IPS DF 6.9 (cell line): ENCODE data around the gene SMOC1.
"Not testable (repeated sequence)": the region's sequence is repeated elsewhere in the genome, so short reads cannot be mapped to it uniquely, and the experiment has no call there.

ENCODE experiments used
- DNase-seq: peaks from one replicate; pipeline ENCODE4 v3.0.0-alpha.2; 2013; ENCODE audit warnings: low read depth, low spot score
- H3K27ac ChIP-seq: one replicate; pipeline ENCODE4 v1.5.1; 2013; ENCODE audit warnings: low read length, control low read depth
- H3K27me3 ChIP-seq: 2 replicates; pipeline ENCODE4 v1.6.1; 2013; ENCODE audit warnings: mild to moderate bottlenecking, low read length; ENCODE audit not compliant: control insufficient read depth, insufficient read depth
- H3K36me3 ChIP-seq: 2 replicates; pipeline ENCODE4 v1.6.1; 2013; ENCODE audit warnings: low read length; ENCODE audit not compliant: control insufficient read depth, insufficient read depth
- H3K4me1 ChIP-seq: 2 replicates; pipeline ENCODE4 v1.6.1; 2013; ENCODE audit warnings: low read length; ENCODE audit not compliant: control insufficient read depth, insufficient read depth
- H3K4me3 ChIP-seq: 2 replicates; pipeline ENCODE4 v1.5.1; 2013; ENCODE audit warnings: mild to moderate bottlenecking, low read length
- H3K9me3 ChIP-seq: 2 replicates; pipeline ENCODE4 v1.6.1; 2013; ENCODE audit warnings: low read length, inconsistent platforms; ENCODE audit not compliant: control insufficient read depth, insufficient read depth
- WGBS: extraction: QIAGEN DNeasy Blood & Tissue Kit; methylation state at CpG from one replicate; pipeline ENCODE4 v1.1.7; 2013; ENCODE audit warnings: mixed read lengths, missing lambda C conversion rate; ENCODE audit not compliant: insufficient read length, insufficient coverage; 5-methylcytosine and 5-hydroxymethylcytosine counted together

Gene SMOC1

DNA sequence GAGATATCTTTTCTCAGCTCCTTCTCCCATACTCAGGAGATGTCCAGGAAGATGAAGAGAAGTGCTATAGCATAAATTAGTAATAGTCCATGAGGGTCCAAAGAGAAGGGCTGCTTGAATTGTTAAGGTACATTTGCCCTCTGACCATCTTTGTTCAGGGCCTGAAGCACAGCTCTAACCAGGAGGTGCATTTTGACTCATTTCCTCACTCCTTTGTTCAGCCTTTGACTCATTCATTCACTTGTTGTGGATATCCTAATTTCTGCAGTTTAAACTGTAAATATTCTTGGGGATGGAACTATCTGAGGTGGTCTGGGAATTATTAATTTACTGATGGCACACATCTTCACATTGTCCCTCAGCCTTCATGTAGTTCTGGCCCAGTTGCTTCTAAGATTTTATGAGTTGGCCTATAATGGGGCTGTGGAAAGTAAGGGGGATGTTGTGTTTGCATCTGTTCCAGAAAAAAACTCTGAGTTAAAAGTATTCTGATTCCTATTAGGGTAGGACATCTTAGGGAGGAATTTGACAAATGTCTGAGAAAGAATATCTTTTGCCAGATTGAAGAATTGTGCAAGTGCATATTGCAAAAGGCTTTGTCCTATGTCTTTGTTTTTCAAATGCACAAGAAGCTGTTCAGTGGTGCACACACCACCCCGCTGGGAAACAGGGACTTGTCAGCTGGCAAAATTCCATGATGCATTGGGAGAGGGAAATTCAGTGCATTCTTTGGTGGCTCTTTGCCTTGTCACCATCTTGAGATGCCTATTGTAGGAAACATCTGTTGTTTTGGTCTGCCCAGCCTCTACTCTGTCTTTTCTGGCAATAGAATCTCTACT, 22.1 kb downstream of the SMOC1 start:
- no CpG with 5 or more reads among the region's 1 CpG for WGBS
- no peaks in the 10 kb centered on the region for H3K36me3 ChIP-seq
- no peaks in the 10 kb centered on the region for H3K4me1 ChIP-seq
- no peak overlapping the region for H3K27ac ChIP-seq
- H3K9me3 ChIP-seq: no peaks in the 10 kb centered on the region
- no peak for DNase-seq
- H3K27me3 ChIP-seq: no peaks in the 10 kb centered on the region
- no peak overlapping the region for H3K4me3 ChIP-seq

DNA sequence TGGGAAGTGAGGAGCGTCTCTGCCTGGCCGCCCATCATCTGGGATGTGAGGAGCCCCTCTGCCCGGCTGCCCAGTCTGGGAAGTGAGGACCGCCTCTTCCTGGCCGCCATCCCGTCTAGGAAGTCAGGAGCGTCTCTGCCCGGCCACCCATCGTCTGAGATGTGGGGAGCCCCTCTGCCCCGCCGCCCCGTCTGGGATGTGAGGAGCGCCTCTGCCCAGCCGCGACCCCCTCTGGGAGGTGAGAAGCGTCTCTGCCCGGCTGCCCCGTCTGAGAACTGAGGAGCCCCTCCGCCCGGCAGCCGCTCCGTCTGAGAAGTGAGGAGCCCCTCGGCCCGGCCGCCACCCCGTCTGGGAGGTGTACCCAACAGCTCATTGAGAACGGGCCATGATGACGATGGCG, 23.8 kb downstream of the SMOC1 start:
- not testable (repeated sequence) for H3K27me3 ChIP-seq, H3K9me3 ChIP-seq, H3K27ac ChIP-seq, H3K36me3 ChIP-seq, H3K4me3 ChIP-seq, H3K4me1 ChIP-seq, DNase-seq
- no CpG with 5 or more reads among the region's 29 CpGs for WGBS

DNA sequence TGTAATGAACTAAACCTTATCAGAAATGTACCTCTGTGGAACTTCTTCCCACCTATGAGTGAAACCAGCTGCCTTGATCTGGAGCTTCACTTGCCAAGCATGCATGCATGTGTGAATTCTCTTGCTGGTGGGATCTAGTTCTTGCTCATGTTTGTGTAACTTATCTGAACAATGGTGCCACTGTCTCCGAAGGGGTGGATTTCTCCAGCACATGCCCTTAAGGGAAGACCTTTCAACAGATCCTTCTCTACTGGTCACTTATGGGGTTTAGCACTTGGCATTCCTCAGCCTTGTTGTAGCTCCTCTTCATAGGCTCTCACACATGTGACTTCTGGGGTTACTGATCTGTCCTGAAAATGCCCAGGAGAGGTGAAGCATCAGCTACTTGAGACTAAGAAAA, 25.0 kb downstream of the SMOC1 start:
- no CpG with 5 or more reads among the region's 1 CpG for WGBS
- H3K4me1 ChIP-seq: no peaks in the 10 kb centered on the region

DNA sequence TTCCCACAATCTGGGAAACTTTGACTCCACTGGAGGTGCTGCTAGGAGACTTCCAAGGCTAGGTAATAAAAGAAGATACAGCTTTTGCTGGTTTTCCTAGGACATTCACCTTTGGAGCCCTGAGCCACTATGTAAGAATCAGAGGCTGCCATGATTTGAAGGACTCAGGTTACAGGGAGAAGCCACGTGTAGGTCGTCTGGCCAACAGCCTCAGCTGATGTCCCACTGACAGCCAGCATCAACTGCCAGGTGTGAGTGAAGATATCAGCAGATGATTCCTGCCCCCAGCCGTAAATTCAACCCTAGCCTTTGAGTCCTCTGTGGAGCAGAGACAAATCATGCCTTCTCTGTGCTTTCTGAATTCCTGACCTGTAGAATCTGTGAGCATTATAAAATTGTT, 27.0 kb downstream of the SMOC1 start:
- Histone ChIP-seq H3K4me1 (no peaks in the 10 kb centered on the region), H3K36me3 (no peaks in the 10 kb centered on the region), H3K27me3 (no peaks in the 10 kb centered on the region), H3K27ac (no peak overlapping the region), H3K9me3 (no peaks in the 10 kb centered on the region), H3K4me3 (no peak overlapping the region)
- WGBS: no CpG with 5 or more reads among the region's 3 CpGs
- DNase-seq: no peak

More for the DNA sequence above, 25.0 kb downstream of the SMOC1 start:
- DNase-seq: no peak
- Histone ChIP-seq H3K27ac (no peak overlapping the region), H3K4me3 (no peak overlapping the region), H3K36me3 (no peaks in the 10 kb centered on the region), H3K9me3 (no peaks in the 10 kb centered on the region), H3K27me3 (no peaks in the 10 kb centered on the region)

DNA sequence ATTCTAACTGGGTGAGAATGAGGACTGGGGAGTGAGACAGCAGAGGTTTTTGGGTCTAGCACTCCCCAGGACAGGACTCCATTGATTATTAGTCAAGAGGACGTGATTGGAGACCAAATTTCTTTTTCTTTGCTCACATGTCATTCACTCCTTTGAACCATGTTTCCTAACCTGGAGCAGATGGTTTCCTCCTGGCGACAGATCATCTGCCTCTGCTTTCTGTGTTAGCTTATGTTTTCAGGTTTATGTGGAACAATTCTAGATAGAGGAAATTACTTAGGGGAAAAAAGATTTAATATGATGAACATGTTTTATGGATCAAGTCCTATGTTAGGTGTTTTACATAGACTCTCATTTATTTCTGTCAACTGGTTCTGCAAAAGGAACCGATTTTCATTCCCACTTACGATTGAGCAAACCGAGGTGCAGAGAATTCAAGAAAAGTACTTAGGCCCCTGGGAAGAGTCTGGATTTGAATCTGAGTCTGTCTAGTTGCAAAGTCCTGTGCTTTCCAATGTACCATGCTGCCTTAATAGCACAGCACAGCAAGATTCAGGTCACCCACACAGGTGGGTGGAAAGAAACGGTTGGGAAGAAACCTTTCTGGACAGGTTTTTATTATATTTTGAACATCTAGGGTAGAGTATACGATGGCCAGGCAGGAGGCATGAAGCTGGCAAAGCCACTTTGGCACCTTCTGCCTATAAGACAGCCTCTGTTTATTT, 30.8 kb downstream of the SMOC1 start:
- Histone ChIP-seq H3K36me3 (no peaks in the 10 kb centered on the region), H3K4me3 (no peak overlapping the region), H3K27me3 (no peaks in the 10 kb centered on the region), H3K9me3 (no peaks in the 10 kb centered on the region), H3K4me1 (no peaks in the 10 kb centered on the region), H3K27ac (no peak overlapping the region)
- no CpG with 5 or more reads among the region's 7 CpGs for WGBS
- DNase-seq: no peak

DNA sequence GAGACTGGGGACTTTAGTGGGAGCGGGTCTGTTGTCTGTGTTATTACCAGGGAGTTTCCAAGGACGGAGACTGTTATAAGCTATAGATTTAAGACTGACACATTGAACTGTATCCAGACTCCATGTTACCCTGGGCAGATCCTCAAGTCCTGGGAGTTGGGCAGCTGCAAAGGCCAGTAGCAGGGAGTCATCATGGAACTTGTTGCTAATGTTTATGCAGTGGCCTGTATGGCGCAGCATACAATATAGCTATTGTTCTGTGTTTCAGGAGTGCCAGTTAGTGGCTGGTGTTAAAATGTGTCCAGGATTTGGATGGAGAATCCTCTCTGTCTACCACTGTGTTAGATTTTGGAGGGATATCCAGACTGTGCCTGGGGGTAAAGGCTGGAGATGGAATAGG, 31.7 kb downstream of the SMOC1 start:
- no peaks in the 10 kb centered on the region for H3K4me1 ChIP-seq
- no peaks in the 10 kb centered on the region for H3K36me3 ChIP-seq
- H3K27me3 ChIP-seq: no peaks in the 10 kb centered on the region
- WGBS: no CpG with 5 or more reads among the region's 3 CpGs
- H3K9me3 ChIP-seq: no peaks in the 10 kb centered on the region
- no peak for DNase-seq
- H3K27ac ChIP-seq: no peak overlapping the region
- no peak overlapping the region for H3K4me3 ChIP-seq

DNA sequence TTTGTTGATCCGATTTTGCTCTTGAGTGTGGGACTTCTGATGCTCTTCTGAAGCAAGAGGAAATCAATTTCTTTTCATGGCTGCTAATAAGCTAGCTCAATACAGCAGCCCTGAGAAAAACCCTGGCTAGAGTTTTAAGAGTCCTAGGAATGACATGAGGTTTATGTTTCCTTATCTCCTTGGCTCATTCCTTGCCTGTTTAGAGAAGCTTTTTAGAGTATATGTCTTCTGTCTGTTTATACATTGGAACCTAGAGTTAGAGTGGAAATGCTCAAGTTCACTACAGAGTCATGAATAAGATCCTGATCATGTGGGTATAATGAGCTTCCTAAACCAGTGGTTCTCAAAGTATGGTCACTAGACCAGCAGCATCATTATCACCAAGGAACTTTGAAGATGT, 34.5 kb downstream of the SMOC1 start:
- DNase-seq: no peak
- no CpG with 5 or more reads among the region's 1 CpG for WGBS
- H3K4me3 ChIP-seq: no peak overlapping the region
- H3K9me3 ChIP-seq: no peaks in the 10 kb centered on the region
- H3K27ac ChIP-seq: no peak overlapping the region
- no peaks in the 10 kb centered on the region for H3K27me3 ChIP-seq
- H3K4me1 ChIP-seq: no peaks in the 10 kb centered on the region
- no peaks in the 10 kb centered on the region for H3K36me3 ChIP-seq

DNA sequence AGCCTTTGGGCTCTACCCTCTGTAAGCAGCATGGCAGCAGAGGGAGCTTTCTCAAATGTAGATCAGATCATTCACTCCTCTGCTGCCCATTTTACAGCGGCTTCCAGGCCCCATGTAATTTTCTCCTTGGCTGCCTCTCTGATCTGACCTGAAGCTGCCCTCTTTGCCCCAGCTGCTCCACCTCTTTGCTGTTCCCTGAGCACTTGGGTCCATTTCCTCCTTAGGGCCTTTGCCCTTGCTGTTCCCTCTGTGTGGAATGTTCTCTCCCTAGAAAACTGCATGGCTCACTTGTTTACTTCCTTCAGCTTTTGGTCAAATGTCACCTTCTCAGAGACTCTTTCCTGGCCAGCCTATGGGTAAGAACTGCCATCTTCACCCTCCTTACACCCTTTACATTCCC, 37.2 kb downstream of the SMOC1 start:
- no peaks in the 10 kb centered on the region for H3K36me3 ChIP-seq
- H3K27ac ChIP-seq: no peak overlapping the region
- H3K9me3 ChIP-seq: no peaks in the 10 kb centered on the region
- no peak overlapping the region for H3K4me3 ChIP-seq
- no peaks in the 10 kb centered on the region for H3K27me3 ChIP-seq
- H3K4me1 ChIP-seq: no peaks in the 10 kb centered on the region
- DNase-seq: no peak
- no CpG with 5 or more reads among the region's 1 CpG for WGBS

DNA sequence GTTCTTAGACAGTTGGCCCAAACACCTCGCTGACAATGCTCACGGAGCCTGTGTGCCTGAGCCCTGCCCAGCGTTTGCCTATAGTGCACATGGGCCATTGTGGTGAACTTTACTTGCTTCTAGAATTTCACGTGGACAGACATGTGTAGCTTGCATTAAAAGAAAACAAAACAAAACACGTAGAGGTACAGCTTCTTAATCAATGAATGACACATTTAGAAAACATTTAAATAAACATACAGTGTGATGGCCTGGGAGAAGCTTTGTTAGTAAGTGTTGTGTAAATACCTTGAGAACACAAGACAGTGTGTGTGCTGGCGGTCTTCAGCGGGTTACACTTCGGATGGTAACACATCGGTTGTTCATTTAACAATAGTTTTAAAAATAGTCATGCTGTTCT, 38.1 kb downstream of the SMOC1 start:
- H3K27me3 ChIP-seq: no peaks in the 10 kb centered on the region
- no peak overlapping the region for H3K4me3 ChIP-seq
- WGBS: no CpG with 5 or more reads among the region's 9 CpGs
- no peak for DNase-seq
- H3K36me3 ChIP-seq: no peaks in the 10 kb centered on the region
- H3K4me1 ChIP-seq: no peaks in the 10 kb centered on the region
- no peaks in the 10 kb centered on the region for H3K9me3 ChIP-seq
- H3K27ac ChIP-seq: no peak overlapping the region

DNA sequence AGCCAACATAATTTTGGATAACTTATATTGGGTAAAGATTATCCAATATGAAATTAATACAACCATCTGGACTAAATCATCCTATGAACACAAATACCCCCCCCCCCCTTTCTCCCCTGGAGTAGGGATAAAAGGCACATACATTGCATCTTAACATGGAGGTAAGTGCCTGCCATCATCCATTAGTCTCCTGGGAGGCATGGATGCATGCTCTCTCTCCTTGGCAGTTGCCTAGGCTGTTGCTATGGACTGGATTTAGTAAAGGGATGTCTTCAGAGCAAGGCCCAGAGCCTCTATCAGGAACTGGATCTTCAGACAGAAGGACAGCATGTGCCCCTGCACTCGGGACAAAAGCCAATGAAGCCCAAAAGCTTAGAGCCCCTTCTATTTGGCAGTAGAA, 40.6 kb downstream of the SMOC1 start:
- no CpG with 5 or more reads among the region's 1 CpG for WGBS
- H3K4me1 ChIP-seq: no peaks in the 10 kb centered on the region; the same call in 1 of the 2 replicates
- no peak overlapping the region for H3K27ac ChIP-seq
- DNase-seq: no peak
- H3K27me3 ChIP-seq: no peaks in the 10 kb centered on the region
- no peaks in the 10 kb centered on the region for H3K36me3 ChIP-seq
- H3K9me3 ChIP-seq: no peaks in the 10 kb centered on the region
- no peak overlapping the region for H3K4me3 ChIP-seq
